ENCODE results near the gene AP5B1. TPM values are rescaled to one million over a fixed set of nuclear protein-coding genes. Genes with fewer than 3 reads are reported as not detected.

Gene AP5B1
- total RNA-seq, 4 donors from 2014 or later, result 2.4 to 17.1 (median 5.7) TPM

- no peak overlapping the region for H3K4me3 ChIP-seq
These were observed 28.1 kb upstream of the AP5B1 start for GRCh38 chr11:65808744-65809341.

GRCh38 chr11:65806979-65807378 lies 26.2 kb upstream of the AP5B1 start:
- TF ChIP-seq CTCF (IDR thresholded peaks at IDR 0.05), result no peak
- TF ChIP-seq POLR2A (IDR thresholded peaks at IDR 0.05), result no peak
- Histone ChIP-seq H3K27me3 (peaks cover 0 to 8% of the 10 kb centered on the region in 2 donors), H3K36me3 (no peaks in the 10 kb centered on the region), H3K27ac (no peak overlapping the region), H3K9me3 (no peaks in the 10 kb centered on the region), H3K4me1 (no peaks in the 10 kb centered on the region), H3K4me3 (no peak overlapping the region)
- intact Hi-C loops (cut with DNase I; ENCODE audit: low total_unique reads), result no loop called here
- DNase-seq, result no peak

More at GRCh38 chr11:65808744-65809341, 28.1 kb upstream of the AP5B1 start:
- H3K36me3 ChIP-seq, result no peaks in the 10 kb centered on the region
- H3K4me1 ChIP-seq, result no peaks in the 10 kb centered on the region
- no peak for DNase-seq
- H3K9me3 ChIP-seq, result no peaks in the 10 kb centered on the region
- no peaks in the 10 kb centered on the region for H3K27me3 ChIP-seq
- TF ChIP-seq CTCF (IDR thresholded peaks at IDR 0.05) (no peak), POLR2A (IDR thresholded peaks at IDR 0.05) (no peak)
- no peak overlapping the region for H3K27ac ChIP-seq
- intact Hi-C loops (cut with DNase I; ENCODE audit: low total_unique reads), result no loop called here

GRCh38 chr11:65803797-65804492 lies 23.2 kb upstream of the AP5B1 start:
- Histone ChIP-seq H3K4me3 (no peak overlapping the region), H3K4me1 (no peaks in the 10 kb centered on the region), H3K27ac (no peak overlapping the region), H3K9me3 (no peaks in the 10 kb centered on the region), H3K27me3 (peaks cover 0 to 13% of the 10 kb centered on the region in 2 donors), H3K36me3 (no peaks in the 10 kb centered on the region)
- intact Hi-C loops (cut with DNase I; ENCODE audit: low total_unique reads), result no loop called here
- TF ChIP-seq CTCF (IDR thresholded peaks at IDR 0.05), result no peak
- TF ChIP-seq POLR2A (IDR thresholded peaks at IDR 0.05), result no peak
- no peak for DNase-seq

- Histone ChIP-seq H3K9me3 (no peaks in the 10 kb centered on the region), H3K4me1 (no peaks in the 10 kb centered on the region), H3K27ac (no peak overlapping the region), H3K36me3 (no peaks in the 10 kb centered on the region), H3K4me3 (no peak overlapping the region), H3K27me3 (peaks cover 0 to 13% of the 10 kb centered on the region in 2 donors)
- TF ChIP-seq POLR2A (IDR thresholded peaks at IDR 0.05) (no peak), CTCF (IDR thresholded peaks at IDR 0.05) (no peak)
- intact Hi-C loops (cut with DNase I; ENCODE audit: low total_unique reads), result no loop called here
- DNase-seq, result no peak
These were observed 22.1 kb upstream of the AP5B1 start for GRCh38 chr11:65802841-65803240.
